Activated CD4-positive, alpha-beta T cell treated with anti-CD3 and anti-CD28 coated beads for 48 hours (primary cell): ENCODE data around the gene HGFAC.
A peak's percentile ranks its signal among the peaks of the same experiment; 100 is the strongest.

Experiments
- DNase-seq: peaks from one replicate; pipeline ENCODE4 v3.0.0-alpha.2; 2020

The HGFAC gene

DNA sequence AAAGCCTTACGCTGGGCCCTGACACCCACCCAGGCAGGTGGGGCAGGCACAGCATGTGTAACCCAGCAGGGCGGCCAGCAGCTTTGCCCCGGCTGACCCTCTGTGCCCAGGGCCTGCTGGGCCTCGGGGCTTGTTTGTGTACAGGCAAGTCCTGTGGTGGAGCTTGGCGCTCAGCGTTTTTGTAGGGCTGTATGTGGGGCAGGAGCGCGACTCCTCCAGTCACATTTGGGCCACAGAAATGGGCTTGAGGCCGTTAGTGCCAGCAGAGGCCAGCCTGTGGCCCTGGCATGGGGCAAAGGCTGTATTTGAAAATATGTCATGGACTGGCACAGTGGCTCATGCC is 14.7 kb upstream of the HGFAC start:
- no peak for DNase-seq

DNA sequence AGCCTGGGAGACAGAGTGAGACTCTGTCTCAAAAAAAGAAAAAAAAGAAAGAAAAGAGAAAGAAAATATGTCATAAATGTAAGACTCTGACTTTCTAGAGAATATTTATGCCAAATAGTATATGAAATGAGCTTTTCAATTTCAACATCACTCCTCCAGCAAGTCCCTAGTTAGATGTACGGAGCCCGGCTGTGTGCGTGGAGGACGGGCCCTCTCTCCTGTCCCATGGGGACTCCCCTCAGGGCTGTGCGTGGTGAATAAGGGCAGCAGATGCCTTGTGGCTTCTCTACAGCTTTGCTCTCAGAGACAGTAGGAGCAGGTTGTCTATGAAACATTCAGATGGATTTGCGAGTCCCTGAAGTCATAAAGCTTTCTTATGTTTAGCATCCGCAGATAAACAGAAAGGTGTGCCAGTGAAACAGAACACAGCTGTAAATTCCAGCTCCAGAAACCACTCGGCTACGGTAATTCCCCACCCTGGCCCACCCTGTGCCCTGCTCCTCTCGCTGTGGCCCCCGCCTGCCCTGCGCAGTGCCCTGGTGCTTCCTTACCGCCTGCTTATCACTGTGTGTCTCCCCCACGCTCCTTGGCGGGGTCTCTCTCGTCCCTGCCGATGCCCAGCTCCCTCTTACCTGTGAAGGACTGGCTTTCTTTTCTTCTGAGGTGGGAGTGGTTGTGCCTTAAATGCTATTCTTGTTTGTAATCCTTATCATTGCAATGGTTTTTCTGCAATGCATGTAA is 13.9 kb upstream of the HGFAC start:
- DNase-seq, result no peak

DNA sequence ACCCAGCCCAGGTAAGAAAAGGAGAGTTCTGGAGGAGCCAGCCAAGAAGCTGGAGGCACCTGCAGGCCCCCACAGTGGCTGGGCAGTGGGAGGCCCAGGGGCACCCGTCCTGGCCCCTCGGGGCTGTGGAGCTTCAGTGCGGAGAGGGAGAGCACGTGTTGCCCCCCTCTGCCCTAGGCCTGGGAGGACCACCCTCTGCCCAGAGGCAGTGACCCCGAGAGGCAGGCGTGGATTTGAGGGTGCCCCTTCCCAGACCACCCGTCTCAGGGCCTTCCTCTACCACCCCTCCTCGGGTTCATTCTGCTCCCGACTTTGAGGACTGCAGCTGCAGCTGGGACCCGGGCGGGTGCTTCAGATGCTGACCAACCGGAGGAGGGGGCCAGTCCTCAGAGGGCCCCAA is 12.1 kb upstream of the HGFAC start:
- DNase-seq, result no peak

DNA sequence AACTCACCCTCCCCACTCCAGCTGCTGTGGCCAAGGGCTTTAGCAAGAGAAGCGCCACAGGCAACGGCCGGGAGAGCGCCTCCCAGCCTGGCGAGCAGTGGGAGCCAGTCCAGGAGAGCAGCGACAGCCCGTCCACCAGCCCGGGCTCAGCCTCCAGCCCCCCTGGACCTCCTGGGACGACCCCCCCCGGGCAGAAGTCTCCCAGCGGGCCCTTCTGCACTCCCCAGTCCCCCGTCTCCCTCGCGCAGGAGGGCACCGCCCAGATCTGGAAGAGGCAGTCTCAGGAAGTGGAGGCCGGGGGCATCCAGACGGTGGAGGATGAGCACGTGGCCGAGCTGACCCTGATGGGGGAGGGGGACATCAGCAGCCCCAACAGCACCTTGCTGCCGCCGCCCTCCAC is 11.2 kb upstream of the HGFAC start:
- DNase-seq, result no peak

DNA sequence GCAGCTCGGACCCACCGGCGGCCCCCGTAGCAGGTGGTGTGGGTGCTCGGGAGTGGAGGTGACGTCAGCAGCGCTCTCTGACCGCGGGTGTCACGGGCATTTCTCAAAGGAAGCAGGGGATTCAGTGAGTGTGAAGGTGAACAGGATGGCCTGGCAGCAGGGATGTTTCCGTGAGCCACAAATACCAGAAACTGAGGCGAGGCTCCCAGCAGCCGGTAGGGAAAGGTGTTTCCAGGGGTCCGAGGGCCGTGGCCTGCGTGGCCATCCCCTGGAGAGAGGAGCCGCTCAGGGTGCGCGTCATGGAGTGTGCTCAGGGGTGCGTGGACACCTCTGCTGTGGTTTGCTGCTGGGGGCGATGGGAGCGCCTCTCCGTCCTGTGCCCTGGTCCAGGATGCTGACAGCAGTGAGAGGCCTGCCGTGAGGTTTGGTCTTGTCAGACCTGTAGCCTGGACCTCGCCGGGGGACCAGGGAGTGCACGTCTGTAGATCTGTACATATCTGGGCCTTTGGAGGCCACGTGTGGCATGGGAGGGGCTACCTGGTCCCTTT is 10.2 kb upstream of the HGFAC start:
- DNase-seq, result no peak

DNA sequence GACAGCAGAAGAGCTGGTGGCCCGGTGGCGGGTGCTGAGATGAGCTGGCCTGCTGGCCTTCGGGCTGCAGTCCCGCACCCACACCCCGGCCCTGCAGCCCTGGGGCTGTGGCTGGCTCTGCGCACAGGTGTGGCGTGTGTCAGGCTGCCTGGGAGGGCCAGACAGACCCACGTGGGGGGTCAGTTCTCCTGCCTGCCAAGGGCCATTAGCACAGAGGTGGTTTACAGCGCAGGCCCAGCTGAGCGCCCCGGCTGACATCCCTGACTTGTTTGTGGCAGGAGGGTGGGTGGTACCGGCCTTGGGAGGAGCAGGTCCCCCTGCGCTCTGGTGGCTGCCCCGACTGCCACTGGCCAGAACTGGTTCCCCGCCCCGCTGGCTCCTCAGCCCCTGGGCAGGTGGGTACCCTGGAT is 9.4 kb upstream of the HGFAC start:
- no peak for DNase-seq

DNA sequence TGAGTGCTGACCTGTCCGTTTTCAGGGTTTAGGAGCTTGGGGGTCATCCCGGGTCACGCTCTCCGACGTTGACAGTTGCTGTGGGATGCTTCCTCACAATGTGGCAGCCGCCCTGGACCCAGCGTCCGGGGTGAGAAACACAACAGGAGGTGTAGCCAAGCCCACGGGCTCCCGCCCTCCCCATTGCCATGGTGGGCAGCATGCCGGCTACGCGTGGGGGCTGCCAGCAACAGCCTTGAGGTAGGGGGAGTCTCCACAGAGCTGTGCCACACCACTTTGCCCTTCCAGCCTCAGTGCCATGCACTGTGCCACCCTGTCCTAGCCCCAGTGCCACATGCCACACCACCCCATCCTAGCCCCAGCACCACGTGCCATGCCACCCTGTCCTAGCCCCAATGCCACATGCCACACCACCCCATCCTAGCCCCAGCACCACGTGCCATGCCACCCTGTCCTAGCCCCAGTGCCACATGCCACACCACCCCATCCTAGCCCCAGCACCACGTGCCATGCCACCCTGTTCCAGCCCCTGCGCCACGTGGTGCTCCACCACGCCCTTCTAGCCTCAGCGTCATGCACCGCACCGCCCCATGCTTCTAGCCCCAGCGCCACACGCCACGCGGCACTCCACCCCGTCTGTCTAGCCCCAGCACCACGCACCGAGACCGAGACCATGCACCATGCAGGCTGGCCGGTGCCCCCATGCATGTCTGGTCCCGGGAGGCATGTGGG is 8.5 kb upstream of the HGFAC start:
- DNase-seq, result no peak

DNA sequence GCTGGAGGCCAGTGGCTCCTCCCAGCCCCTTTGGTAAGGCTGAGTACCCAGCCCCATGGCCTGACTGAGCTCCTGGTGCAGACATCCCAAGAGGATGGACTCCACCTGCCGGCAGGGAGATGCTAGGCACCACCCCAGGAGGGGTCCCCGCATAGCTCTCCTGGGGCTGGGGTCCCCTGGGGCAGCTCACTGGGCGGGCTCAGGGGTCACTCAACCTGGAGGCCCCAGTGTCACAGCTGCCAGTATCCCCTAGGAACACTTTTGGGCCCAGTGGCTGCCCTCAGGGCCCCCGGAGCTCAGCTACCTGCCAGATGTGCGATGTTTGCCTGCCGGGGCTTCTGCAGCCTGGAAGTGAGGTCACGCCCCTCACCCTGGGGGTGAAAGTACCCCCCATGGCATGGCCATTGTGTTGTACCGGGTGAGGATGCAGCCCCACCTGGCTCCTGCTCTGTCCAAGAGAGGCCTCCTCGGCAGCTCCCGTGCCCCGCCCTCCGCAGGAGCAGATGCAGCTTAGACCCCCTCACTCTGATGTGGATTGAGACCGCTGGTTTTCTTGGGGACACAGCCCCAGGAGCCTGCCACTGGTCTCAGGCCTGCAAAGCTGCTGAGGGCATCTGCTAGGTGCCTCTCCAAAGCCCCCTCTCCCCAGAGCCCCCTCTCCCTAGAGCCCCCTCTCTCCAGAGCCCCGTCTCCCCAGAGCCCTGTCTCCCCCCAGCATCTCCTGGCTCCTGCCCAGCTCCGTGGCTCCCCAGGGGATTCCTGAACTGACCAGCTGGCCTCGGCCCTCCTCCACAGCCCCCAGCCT is 6.7 kb upstream of the HGFAC start:
- no peak for DNase-seq

DNA sequence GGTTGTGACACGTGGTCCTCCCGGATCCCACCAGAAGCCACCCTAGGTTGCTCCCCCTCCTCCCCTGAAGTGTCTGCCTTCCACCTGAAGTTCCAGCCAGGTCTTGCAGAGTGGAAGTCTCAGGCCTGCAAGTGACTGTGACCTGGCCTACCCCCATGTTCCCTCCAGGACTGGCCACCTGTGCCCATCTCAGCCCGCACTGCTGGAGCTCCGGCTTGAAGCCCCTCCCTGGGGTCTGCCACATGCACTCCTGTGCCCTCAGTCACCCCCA is 6.1 kb upstream of the HGFAC start:
- DNase-seq, result no peak

DNA sequence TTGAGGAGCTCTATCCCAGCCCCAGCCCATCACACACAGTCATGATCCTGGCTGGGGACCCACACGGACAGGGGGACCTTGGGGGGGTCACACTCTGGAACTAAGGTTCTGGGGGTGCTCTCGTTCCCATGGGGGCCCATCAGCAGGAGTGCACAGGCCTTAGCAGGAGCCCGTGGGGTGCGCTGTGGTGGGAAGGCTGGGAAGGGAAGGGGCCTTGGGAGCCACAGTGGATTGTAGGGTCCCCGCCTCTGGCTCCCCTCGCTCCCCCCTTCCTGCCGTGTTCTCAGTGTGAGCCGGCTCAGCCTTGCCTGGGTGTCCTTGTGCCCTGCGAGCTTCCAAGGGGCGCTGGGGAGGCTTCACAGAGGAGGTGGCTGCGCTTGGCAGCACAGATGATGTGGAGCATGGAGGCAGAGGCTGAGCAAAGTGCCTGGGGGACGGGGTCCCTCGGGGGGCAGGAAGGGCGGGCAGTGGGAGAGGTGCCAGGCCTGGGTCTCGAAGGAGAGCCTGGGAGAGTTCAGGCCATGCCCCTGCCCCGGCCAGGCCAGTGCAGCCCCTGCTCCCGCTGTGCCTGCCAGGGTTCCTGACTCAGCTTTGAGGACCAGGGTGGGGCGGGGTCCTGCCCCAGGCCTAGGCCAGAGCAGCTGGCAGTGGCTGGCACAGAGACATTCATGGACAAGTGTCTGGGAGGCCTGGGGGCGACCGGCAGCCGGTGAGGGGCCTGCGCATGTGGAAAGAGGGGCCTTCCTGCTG is 5.5 kb upstream of the HGFAC start:
- no peak for DNase-seq

DNA sequence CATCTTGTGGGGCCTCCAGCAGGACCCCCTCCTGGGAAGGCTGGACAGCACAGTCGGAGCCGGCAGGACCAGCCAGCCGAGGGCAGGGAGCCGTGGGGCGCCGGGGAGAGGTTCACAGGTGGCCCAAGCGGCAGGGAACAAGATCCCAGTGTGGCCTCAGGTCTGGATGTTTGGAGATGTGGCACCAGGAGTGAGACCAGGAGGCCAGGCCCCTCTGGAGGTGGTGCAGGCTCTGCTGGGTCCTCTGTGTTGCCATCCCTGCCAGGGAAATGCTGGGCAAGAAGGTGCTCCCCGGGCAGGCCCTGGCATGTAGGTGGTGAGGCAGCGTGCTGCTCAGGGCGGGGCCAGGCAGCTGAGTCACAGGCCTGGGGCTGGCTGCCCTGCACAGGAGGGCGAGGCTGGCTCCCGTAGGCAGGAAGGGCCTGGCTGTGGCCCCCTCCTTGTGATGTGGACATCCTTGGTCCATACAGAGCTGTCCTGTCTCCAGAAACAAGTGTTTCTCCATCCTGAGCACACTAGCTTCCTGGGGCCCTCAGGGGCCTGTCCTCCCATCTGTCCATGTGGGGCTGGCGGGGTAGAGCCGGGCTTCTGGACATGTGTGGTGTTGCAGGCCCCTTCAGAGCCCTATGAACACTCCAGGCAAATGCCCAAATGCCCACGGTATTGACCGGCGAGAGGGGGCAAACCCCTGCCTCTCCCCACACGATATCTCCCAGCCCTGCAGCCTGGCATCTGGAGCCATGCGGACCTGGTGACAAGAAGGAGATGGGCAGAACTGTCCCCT is 4.8 kb upstream of the HGFAC start:
- DNase-seq, result peak; percentile 27

DNA sequence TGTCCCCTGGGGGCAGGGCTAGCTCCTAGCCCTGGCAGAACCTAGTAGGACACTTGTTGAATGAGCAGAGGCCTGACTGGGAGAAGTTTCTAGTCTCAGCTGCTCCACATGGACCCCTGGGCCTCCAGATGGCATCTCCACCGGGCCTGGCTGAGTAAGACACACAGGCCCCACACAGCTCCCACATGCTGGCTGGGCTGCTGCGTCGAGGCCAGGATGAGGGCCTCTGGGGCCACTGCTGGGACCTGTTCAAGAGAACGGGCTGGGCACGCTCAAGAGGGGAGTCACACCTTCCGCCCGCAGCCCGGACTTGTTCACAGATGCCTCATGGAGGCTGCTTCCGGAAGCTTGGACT is 4.2 kb upstream of the HGFAC start:
- no peak for DNase-seq

DNA sequence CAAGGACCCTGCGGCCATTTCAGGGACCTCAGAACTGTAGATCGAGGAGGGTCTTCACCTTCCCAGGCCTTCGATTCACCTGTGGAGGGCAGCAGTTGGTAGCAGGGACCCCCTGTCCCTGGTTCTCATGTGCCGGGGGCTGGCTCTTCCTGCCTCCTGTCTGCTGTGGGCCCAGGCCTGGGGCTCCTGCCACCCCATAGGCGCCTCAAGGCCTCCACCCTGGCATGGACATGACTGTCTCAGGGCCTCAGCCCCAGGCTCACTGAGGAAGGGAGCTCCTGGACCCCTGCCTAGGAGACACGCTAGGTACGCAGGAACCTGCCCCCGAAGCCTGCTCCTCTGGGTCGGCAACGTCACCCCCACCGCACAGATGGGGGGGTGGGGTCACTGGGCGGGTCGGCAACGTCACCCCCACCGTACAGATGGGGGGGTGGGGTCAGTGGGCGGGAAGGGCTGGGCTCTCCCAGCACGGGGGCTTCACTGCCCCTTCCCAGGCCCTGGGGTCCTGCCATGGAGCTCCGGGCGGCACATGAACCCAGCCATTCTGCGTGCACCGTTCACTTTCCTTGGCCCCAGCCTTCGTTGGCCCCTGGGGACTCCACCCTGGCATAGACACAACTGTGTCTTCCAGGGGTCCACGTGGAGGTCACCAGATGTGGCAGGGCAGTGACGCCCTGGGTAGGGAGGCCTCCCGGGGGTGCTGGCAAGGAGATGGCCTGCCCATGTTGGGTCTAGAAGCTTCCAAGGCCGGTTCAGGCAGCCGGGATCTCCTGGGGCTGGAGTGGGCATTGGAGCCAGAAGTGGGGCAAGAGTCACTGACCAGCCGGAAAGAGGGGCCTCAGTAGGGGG is 3.5 kb upstream of the HGFAC start:
- DNase-seq, result no peak

DNA sequence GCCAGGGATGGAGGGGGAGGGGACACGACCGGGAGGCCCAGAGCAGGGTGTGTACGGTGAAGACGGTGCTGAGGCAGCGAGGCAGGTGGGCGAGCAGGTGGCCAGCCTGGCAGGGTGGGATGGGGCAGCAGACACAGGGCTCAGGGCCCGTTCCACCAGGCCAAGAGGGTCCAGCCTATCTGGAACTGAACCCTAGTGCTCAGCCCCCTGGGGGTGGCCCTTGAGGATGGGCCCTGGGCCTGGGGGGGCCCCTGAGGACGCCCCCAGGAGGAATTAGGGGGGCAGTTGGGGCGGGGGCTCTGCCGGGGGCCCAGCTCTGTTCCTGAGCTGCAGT is 3.0 kb upstream of the HGFAC start:
- DNase-seq, result no peak

DNA sequence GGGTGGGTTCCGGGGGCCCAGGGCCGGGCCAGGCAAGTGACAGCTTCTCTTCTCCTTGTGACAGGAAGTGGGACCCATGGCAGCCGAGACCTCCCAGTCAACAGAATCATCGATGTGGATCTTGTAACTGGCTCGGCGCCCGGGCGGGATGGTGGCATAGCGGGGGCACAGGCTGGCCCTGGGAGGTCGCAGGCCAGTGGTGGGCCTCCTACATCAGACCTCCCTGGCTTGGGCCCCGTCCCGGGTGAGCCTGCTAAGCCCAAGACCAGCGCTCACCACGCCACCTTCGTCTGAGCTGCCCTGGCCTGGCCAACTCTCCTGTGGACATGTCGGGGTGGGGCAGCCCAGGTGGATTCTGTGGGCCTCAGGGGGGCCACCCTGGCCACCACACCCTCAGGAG is 2.4 kb upstream of the HGFAC start:
- no peak for DNase-seq

DNA sequence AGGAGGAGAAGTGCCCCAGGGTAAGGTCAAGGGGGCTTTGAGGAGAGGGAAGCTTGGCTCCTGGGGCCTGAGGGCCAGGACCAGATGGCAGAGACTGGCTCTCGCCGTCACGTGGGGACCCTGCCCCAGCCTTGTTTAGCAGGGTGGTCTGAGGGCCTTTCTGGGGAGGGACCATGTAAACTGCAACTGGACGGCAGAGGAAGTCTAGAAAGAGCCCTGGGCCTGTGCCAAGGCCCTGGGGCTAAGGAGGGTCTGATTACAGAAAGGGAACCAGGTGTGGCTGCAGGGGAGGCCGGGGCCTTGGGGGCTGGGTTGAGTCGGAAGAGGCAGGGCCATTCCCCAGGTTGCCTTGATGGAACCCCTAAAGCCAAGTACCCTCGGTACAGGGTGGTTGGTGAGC is 1.8 kb upstream of the HGFAC start:
- no peak for DNase-seq

DNA sequence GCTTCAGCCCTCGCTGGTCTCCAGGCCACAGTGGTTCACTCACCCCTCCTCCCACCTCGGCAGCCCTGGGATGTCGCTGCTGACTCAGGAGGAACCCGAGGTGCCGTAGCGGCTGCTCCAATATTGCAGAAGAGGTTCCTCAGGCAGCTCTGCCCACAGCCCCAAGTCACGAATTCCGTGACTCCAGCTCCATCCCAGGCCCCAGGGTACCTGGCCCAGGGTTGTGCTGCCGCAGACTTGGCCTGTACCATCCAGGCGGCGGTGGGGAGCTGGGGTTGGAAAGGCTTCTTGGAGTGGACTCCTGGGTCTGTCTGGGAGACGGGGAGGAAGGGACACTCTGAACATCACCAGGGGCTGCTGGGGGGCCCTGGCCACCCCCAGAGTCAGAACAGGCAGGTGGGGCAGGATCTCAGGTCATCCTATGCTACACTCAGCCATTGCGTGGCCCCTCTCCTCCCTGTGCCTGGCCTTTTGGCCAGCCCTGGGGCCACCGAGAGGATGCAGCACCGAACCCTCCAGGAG is 728 bp upstream of the HGFAC start:
- no peak for DNase-seq

DNA sequence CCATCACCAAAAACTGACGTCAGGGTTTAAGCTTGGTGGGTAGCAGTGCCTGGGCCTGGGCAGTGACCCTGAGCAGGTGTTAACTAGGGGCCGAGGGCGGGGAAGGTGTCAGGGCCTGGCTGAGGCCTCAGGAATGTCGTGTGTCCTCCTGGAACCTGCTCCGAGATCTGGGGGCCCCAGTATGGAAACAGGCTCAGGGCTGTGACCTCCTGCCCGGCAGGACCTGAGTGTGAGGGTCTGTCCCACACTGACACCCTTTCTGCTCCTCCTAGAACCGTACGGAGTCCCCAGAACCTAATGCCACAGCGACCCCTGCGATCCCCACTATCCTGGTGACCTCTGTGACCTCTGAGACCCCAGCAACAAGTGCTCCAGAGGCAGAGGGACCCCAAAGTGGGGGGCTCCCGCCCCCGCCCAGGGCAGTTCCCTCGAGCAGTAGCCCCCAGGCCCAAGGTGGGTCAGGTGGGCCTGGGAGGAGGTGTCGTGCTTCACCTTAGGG is 741 bp downstream of the HGFAC start:
- DNase-seq, result no peak

DNA sequence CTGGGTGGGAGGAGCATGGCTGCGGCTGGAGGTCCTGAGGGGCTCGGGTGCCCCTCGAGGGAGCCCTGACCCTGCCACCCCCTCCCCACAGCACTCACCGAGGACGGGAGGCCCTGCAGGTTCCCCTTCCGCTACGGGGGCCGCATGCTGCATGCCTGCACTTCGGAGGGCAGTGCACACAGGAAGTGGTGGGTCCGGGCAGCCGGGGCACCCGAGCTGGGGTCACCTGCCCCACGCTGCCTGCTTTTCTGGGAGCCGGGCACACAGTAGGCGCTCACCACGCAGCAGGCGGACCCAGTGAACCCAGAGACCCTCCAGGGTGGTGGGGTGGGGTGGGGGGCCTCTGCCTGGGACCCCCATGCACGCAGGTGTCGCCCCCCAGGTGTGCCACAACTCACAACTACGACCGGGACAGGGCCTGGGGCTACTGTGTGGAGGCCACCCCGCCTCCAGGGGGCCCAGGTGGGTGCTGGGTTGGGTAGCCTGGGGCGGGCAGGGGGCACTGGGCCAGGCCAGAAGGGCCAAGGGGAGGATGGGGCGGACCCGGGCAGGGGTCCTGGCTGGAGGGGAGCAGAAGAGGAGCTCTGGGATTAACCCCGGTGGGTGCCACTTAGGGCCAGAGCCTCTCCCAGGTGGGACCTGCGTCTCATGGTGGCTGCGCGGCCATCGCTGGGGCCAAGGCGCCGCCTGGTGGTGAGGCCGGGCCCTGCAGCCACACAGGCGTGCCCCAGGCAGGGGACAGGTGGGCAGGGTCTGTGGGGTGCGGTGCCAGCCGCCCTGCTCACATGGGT is 1.4 kb downstream of the HGFAC start:
- peak; percentile 76 for DNase-seq

DNA sequence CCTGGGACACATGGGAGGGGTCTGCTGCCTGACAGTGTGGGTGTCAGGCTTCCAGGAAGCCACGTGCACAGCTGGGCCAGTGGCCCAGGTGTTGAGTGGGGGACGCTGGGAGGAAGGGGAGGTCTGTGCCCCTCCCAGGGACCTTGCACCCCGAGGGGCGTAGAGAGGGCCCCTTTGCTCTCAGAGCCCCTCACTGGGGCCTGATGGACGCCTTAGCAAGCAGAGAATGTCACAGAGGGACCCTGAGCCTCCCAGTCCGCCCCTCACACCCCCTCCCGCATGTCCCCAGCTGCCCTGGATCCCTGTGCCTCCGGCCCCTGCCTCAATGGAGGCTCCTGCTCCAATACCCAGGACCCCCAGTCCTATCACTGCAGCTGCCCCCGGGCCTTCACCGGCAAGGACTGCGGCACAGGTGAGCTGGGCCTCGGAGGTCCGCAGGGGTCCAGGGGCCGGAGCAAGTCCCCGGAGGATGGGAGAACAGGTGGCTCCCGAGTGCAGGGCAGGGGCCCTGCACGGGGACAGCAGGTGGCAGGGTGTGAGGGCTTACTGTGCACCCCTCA is 2.1 kb downstream of the HGFAC start:
- DNase-seq, result no peak
